Tongue (tissue), 3 donors: ENCODE measurements around the gene ANXA8. TPM values are rescaled to one million over a fixed set of nuclear protein-coding genes. Genes with fewer than 3 reads are reported as not detected.

Source experiments
- DNase-seq: peaks from one replicate; pipeline ENCODE4 v3.0.0-alpha.2; 2015
- small RNA-seq: library from RNA; depleted of rRNA; stranded (forward); fragments of <200 nt; gene quantifications from one replicate; pipeline ENCODE3, GENCODE V24; 2014; ENCODE audit warnings: low replicate concordance
- total RNA-seq: library from RNA; depleted of rRNA; stranded (reverse); fragments of >200 nt; gene quantifications from one replicate; pipeline ENCODE4 v1.2.3, GENCODE V29; 2014

ANXA8 gene
- total RNA-seq, 1 donor from 2014 or later: 9.3 TPM

DNA sequence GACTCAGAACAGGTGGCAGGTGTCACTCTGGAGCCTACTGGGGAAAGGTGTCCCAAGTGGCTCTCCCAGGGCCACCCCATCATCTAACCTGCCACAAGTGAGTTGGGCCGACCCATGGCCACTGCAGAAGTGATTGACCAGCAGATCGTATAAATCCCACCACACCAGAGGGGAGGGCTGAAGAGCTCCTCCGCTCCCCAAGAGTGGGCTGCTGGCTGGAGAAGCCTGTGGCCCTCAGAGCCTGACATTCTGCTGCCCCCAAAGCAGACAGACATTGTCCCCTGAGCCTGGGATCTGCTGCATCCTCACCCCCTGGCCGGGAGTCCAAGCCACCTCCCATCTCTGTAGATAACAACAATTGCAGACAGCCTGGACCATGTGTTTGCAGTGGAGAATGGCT is 36.7 kb downstream of the ANXA8 start:
- no peak for DNase-seq

DNA sequence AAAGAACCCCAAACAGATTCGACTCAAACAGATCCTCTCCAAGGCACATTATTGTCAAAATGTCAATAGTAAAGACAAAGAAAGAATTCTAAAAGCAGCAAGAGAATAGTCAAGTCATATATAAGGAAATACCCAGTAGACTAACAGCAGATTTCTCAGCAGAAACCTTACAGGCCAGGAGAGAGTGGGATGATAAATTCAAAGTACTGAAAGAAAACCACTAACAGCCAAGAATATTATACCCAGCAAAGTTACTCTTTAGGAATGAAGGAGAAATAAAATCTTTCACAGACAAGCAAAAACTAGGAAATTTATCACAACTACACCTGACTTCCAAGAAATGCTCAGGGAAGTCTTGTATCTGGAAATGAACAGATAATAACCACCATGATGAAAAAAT is 38.2 kb downstream of the ANXA8 start:
- DNase-seq: no peak

- DNase-seq: no peak
Observed at GRCh38 chr10:47444047-47444446, 39.9 kb downstream of the ANXA8 start.

DNA sequence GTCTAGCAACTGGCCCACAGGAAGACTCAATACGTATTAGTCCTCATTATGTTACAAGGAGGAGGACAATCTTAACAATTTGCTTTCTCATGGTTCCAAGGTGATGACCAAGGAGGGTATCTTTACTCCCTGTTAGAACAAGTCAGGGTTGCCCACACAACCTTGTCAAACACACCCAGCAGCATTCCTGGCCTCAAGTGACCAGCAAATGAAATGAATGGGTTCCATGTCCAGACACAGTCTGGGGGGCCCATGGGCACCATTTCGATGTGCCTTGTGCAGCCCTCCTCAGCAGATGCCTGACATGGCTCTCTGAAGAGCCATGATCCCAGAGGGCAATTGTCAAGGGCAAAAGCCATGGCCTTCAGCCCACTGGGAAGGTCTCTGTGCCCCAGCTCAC is 40.8 kb downstream of the ANXA8 start:
- no peak for DNase-seq

DNA sequence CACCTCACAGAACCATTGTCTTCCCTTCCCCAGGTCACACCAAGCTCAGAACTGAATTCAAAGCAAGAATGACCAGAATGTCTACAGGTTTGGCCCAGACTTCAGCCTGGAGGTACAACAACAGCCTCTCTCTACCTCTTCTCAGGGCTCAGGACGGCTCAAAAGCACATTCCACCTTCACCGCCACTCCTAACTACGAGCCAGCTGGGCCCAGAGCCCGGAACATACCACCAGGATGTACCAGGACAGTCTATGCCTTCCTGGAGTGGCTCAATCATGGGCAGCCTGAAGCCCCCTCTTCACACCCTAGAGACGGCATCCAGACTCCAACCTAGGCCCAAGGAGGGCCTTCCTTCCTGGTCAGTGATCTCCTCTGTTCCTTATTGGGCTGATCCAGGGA is 41.6 kb downstream of the ANXA8 start:
- DNase-seq: no peak

- no peak for DNase-seq
Observed at GRCh38 chr10:47441938-47442337, 42.0 kb downstream of the ANXA8 start.

DNA sequence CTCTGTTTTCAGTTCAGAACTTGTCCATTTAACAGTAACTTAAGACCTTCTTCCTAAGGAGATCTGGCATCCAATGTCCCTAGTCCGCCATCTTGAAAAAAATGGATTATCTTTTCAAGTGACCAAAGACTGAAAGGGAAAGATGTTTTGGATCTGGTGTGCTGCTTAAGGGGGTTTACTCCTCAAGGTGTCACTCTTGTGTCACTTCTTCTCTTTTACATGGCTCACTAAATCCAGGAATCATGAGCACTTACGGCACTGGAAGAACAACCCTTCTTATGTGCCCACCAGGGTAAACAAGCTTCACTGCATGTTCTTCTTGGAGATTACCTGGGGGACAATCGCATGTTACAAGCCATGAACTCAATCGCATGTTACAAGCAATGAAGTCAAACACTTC is 43.7 kb downstream of the ANXA8 start:
- DNase-seq: no peak

DNA sequence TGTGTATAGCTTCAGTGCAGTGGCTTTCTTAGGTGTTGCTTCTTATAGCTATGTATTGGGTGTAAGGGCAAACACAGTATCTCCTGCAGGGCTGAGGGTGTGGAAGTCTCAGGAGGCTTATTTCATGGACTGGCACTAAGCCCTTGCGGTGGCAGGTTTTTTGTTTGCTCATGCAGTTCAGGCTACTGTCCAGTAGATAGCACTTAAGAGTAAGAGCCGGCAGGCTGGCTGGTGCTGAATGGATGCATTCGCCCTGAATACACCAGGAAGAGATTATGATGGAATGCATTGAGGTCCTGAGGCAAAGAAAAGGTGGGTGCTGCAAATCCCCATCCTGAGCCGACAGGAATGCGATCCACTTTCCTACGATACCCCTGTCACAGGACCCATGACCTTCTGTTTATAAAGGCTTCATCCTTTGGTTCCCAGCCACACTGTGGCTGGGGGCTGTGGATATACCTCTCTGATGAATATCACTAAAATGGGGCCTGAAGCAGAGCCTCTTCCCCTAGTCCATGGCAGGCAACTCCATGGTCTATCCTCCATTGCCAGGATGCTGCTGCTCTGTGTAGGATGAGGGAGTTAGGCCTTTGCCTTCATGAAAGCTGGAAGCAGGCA is 44.9 kb downstream of the ANXA8 start:
- DNase-seq: no peak

DNA sequence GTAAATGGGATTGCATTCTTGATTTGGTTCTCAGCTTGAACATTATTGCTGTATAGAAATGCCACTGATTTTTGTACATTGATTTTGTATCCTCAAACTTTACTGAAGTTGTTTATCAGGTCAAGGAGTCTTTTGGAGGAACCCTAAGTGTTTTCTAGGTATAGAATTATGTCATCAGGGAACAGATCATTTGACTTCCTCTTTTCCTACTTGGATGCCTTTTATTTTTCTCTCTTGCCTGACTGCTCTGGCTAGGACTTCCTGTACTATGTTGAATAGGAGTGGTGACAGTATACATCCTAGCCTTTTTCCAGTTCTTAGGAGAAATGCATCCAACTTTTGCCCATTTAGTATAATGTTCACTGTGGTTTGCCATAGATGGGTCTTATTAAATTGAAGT is 48.8 kb downstream of the ANXA8 start:
- no peak for DNase-seq

GRCh38 chr10:47425813-47426419 is 58.0 kb downstream of the ANXA8 start:
- no peak for DNase-seq

DNA sequence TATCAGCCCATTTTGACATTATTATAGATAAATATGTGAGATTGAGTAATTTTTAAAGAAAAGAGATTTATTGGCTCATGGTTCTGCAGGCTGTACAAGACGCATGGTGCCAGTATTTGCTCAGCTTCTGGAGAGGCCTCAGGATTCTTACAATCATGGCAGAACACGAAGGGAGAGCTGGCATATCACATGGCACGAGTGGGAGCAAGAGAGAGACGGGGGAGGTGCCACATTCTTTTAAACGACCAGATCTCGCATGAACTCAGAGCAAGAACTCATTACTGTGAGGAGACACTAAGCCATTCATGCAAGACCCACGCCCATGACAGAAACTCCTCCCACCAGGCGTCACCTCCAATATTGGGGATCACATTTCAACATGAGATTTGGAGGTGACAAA is 59.7 kb downstream of the ANXA8 start:
- no peak for DNase-seq

DNA sequence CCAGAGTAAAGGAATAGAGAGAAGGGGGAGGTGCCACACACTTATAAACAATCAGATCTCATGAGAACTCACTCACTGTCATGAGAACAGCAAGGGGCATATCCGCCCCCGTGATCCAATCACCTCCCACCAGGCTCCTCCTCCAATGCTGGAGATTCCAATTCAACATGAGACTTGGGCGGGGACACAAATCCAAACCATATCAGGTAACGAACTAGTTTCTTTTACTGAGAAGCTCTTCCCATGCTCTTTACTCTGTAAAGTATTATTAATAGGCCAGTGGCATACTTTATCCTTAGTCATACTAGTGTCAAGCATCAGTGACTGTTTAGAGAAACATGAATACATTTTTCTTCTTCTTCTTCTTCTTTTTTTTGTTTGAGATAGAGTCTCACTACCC is 60.4 kb downstream of the ANXA8 start:
- no peak for DNase-seq

DNA sequence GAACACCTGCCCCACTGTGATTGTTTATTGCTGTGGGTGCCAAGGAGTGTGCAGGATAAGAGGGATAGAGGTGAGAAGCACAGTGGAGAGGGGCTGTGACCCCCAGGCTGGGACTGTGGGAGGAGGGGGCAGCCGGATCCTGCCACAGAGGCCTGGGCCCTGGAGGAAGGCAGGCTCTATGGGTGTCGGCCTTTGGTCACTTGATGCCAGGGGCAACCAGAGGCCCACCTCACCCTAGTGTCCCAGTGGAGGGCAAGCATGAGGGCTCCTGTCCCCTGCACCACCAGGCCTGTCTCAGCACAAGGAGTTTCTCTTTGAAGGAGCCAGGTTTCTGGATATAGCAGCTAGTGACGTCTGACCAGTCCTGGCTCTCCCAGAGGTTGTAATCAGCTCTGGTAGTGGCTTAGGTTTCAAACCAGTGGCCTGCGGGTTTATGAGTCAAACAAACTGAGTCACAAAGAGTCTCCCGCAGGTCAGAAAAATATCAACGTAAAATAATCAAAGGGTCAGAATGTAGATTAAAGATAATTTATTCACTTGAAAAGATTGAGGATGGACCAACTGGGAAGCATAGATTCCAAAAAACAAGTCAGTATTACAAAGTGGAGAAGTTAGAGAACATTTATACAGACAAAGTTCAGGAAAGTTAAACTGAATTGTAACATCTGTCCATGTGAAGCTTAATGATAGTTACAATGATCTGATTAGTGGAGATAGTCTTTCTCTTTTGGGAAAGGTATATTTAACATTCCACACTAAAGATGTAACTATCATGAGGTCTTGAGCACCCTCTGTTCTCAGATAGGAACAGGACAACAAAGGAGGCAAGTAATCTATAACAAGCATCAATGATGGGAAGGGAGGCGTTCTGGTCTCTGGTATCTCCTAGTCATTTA is 62.6 kb downstream of the ANXA8 start:
- no peak for DNase-seq

GRCh38 chr10:47420305-47421056 is 63.4 kb downstream of the ANXA8 start:
- DNase-seq: no peak

- no peak for DNase-seq
Observed at GRCh38 chr10:47419421-47419820, 64.5 kb downstream of the ANXA8 start.

- no peak for DNase-seq
Observed at GRCh38 chr10:47418966-47419365, 64.9 kb downstream of the ANXA8 start.

DNA sequence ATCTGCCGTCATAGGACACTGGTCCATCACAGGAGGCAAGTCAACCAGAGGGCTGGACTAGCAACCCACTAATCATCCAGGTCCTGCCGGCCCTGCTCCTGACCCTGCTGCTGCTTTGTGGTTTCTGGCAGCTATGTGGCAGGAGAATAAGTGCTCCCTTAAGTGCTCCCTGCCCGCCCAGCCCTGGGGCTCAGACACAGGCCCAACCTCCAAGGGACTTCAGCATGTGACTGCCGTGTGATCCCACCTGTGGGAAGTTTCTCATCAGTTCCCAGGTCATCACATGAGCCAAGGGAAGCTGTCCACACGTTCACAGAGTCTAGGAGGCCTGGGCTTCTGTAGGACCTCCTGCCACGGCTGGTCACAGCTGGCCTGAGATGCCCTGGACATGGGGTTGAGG is 65.6 kb downstream of the ANXA8 start:
- no peak for DNase-seq

Small RNA genes within 50 kb of the gene (small RNA-seq; reads per million reads assigned to genes)
- gene AL591684.3: not detected
- gene RNA5SP312: not detected

Other genes starting within 250 kb of the ANXA8 start
- 32.6 TPM for gene GDF10, start 183.9 kb downstream of the ANXA8 start, total RNA-seq
- gene GDF2, start 161.7 kb downstream of the ANXA8 start, total RNA-seq: not detected
- not detected for gene RBP3, start 135.8 kb downstream of the ANXA8 start, total RNA-seq
- 1.4 TPM for gene ZNF488, start 99.8 kb downstream of the ANXA8 start, total RNA-seq
- gene FAM25G, start 7.6 kb upstream of the ANXA8 start, total RNA-seq: not detected
- gene AGAP9, start 39.5 kb upstream of the ANXA8 start, total RNA-seq: 2.2 TPM